Measurements from ENCODE around the gene UBE2D2.
"Not testable (repeated sequence)": the region's sequence is repeated elsewhere in the genome, so short reads cannot be mapped to it uniquely, and the experiment has no call there.

DNA sequence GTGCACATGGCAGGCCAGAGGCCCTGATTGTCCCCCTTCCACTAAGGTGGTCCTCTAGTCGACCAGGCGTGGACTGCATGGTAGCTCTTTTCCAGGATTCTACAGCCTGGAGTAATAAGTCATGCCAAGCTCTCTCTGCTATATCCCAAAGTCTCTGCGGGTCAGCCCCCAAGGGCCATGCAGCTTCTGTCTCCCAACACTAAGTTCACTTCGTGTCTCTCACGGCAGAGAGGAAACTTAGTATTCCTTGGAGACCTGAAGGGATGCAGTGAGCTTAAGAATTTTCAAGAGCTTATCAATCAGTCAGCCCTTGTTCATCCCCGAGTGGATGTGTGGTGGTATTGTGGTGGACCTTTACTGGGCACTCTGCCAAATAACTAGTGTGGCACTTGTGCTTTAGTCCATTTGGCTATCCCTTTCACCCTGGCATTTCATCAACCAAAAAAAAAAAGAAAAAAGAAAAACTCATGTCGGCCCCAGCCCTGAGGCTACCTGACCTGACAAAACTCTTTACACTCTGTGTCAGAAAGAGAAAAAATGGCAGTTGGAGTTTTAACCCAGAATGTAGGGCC lies 33.2 kb upstream of the UBE2D2 start:
- TF ChIP-seq EZH2 (IDR thresholded peaks at IDR 0.05; ENCODE audit: insufficient read depth, poor library complexity, severe bottlenecking); EZH2phosphoT487 (IDR thresholded peaks at IDR 0.05; ENCODE audit: insufficient read depth, low read depth): not testable (repeated sequence)

Measured in GM23248 (cell line).